Muscle of leg (tissue), 11 donors: ENCODE measurements around the gene DYNC2I2. TPM values are rescaled to one million over a fixed set of nuclear protein-coding genes. Genes with fewer than 3 reads are reported as not detected.

Source experiments
- DNase-seq: peaks from one replicate; pipeline ENCODE4 v3.0.0; 2013
- H3K27ac ChIP-seq: one replicate; pipeline ENCODE4 v1.5.1; 2013; ENCODE audit warnings: mild to moderate bottlenecking, low read length, control low read depth
- H3K27me3 ChIP-seq: one replicate; pipeline ENCODE4 v1.6.1; 2013; ENCODE audit warnings: low read length; ENCODE audit not compliant: control insufficient read depth, insufficient read depth
- H3K36me3 ChIP-seq: one replicate; pipeline ENCODE4 v1.6.1; 2013; ENCODE audit warnings: low read length; ENCODE audit not compliant: control insufficient read depth, insufficient read depth
- H3K4me1 ChIP-seq: one replicate; pipeline ENCODE4 v1.6.1; 2013; ENCODE audit warnings: low read length; ENCODE audit not compliant: control insufficient read depth, insufficient read depth
- H3K4me3 ChIP-seq: one replicate; pipeline ENCODE4 v1.5.1; 2013; ENCODE audit warnings: low read length, control low read depth
- H3K9me3 ChIP-seq: replicated peaks from 2 replicates; pipeline ENCODE4 v1.6.1; 2013; ENCODE audit warnings: low read depth, low read length; ENCODE audit not compliant: control insufficient read depth
- WGBS: methylation state at CpG from one replicate; pipeline ENCODE4 v1.1.5; 2013; ENCODE audit warnings: missing lambda C conversion rate; ENCODE audit not compliant: insufficient coverage; 5-methylcytosine and 5-hydroxymethylcytosine counted together
- polyA plus RNA-seq, 8 donors: library from polyadenylated mRNA; unstranded; fragments of 120-200 nt; gene quantifications; one replicate each; pipeline versions ENCODE4 v1.2.1 to v1.2.3, GENCODE V29; 2013; ENCODE audit warnings: inconsistent platforms in 1 of 8, low replicate concordance in 1 of 8; ENCODE audit not compliant: insufficient read length in 8 of 8, insufficient read depth in 1 of 8
- total RNA-seq: library from RNA; stranded (reverse); fragments of 120-200 nt; gene quantifications from one replicate; pipeline ENCODE4 v1.2.4, GENCODE V29; 2013

Gene DYNC2I2
- total and polyA plus RNA-seq, 9 donors, result 40.8 to 60.5 (median 50.0) TPM

GRCh38 chr9:128636556-128637530, 19.8 kb downstream of the DYNC2I2 start:
- peak; percentile 78 for DNase-seq
- H3K36me3 ChIP-seq, result peaks cover 49% of the 10 kb centered on the region
- peak overlapping the region; percentile 30 for H3K4me3 ChIP-seq
- H3K27me3 ChIP-seq, result no peaks in the 10 kb centered on the region
- peaks cover 46% of the 10 kb centered on the region for H3K4me1 ChIP-seq
- no peaks in the 10 kb centered on the region for H3K9me3 ChIP-seq
- WGBS, result 80% methylated on average over 15 of the region's 20 CpGs
- H3K27ac ChIP-seq, result peak overlapping the region; percentile 95

- no peaks in the 10 kb centered on the region for H3K27me3 ChIP-seq
- H3K36me3 ChIP-seq, result peaks cover 55% of the 10 kb centered on the region
- DNase-seq, result peak; percentile 66
- H3K27ac ChIP-seq, result peak overlapping the region; percentile 95
- 61% methylated on average over 15 of the region's 16 CpGs for WGBS
- H3K4me3 ChIP-seq, result peak overlapping the region; percentile 30
- no peaks in the 10 kb centered on the region for H3K9me3 ChIP-seq
- peaks cover 43% of the 10 kb centered on the region for H3K4me1 ChIP-seq
These were observed 20.6 kb downstream of the DYNC2I2 start for GRCh38 chr9:128636024-128636390.

DNA sequence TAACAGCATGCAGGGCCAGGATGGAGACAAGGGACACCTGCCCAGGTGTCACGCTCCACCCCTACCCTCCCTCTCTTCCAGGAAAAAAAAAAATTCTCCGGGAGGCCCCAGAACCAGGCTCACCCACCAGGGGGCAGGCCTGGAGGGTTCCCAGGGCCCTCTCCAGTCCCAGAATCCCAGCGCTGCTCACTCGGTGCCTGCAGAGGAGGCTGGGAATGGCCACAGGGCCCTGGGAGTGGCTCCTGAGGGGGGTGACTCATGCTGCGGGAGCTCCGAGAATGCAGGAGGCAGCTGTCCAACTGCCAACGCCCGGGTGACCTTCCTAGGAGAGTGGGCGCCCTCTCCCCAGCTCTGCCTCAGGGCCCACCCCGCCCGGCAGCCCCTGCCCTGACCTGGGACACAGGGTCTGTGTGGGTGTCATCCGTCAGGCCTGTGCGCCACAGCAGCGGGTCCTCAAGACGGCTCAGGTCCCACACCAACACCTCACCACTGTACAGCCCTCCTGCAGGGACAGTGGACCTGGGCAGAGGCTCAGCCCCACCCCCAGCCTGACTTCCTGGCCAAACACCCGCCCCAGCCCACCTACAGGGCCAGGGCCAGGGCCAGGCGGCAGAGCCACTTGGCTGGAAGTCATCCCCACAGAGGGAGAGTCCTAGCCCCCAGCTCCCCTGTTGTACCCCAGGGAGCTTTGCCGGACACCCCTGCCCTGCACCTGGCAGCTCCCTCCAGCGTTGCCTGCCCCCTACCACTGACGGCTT, 21.2 kb downstream of the DYNC2I2 start:
- Histone ChIP-seq H3K4me1 (peaks cover 43% of the 10 kb centered on the region), H3K4me3 (peak overlapping the region; percentile 30)
- DNase-seq, result peak; percentile 88

GRCh38 chr9:128634651-128635262, 21.9 kb downstream of the DYNC2I2 start:
- Histone ChIP-seq H3K27me3 (no peaks in the 10 kb centered on the region), H3K36me3 (peaks cover 59% of the 10 kb centered on the region), H3K4me1 (peaks cover 43% of the 10 kb centered on the region), H3K27ac (peak overlapping the region; percentile 95), H3K4me3 (peak overlapping the region; percentile 19), H3K9me3 (no peaks in the 10 kb centered on the region)
- DNase-seq, result no peak
- WGBS, result 83% methylated on average over 26 of the region's 26 CpGs

More for the DNA sequence above, 21.2 kb downstream of the DYNC2I2 start:
- peak overlapping the region; percentile 95 for H3K27ac ChIP-seq
- 33% methylated on average over 17 of the region's 20 CpGs for WGBS
- H3K27me3 ChIP-seq, result no peaks in the 10 kb centered on the region
- peaks cover 56% of the 10 kb centered on the region for H3K36me3 ChIP-seq
- H3K9me3 ChIP-seq, result no peaks in the 10 kb centered on the region

- Histone ChIP-seq H3K4me3 (no peak overlapping the region), H3K36me3 (peaks cover 61% of the 10 kb centered on the region), H3K27me3 (no peaks in the 10 kb centered on the region), H3K4me1 (peaks cover 43% of the 10 kb centered on the region), H3K9me3 (no peaks in the 10 kb centered on the region), H3K27ac (peak overlapping the region; percentile 95)
- no peak for DNase-seq
- WGBS, result 81% methylated on average over 6 of the region's 10 CpGs
These were observed 22.5 kb downstream of the DYNC2I2 start for GRCh38 chr9:128634111-128634510.

- Histone ChIP-seq H3K27ac (no peak overlapping the region), H3K4me3 (no peak overlapping the region), H3K36me3 (peaks cover 66% of the 10 kb centered on the region), H3K27me3 (no peaks in the 10 kb centered on the region), H3K4me1 (peaks cover 43% of the 10 kb centered on the region), H3K9me3 (no peaks in the 10 kb centered on the region)
- 83% methylated on average over 10 of the region's 11 CpGs for whole genome bisulfite sequencing
- no peak for DNase-seq
These were observed 23.0 kb downstream of the DYNC2I2 start for GRCh38 chr9:128633601-128634000.

- WGBS, result 90% methylated on average over 19 of the region's 21 CpGs
- H3K9me3 ChIP-seq, result no peaks in the 10 kb centered on the region
- H3K27me3 ChIP-seq, result no peaks in the 10 kb centered on the region
- no peak overlapping the region for H3K27ac ChIP-seq
- H3K36me3 ChIP-seq, result peaks cover 69% of the 10 kb centered on the region
- DNase-seq, result no peak
- H3K4me3 ChIP-seq, result no peak overlapping the region
- peaks cover 47% of the 10 kb centered on the region for H3K4me1 ChIP-seq
These were observed 23.6 kb downstream of the DYNC2I2 start for GRCh38 chr9:128633057-128633456.

GRCh38 chr9:128632486-128632885, 24.2 kb downstream of the DYNC2I2 start:
- no peak overlapping the region for H3K27ac ChIP-seq
- 84% methylated on average over 14 of the region's 14 CpGs for WGBS

DNA sequence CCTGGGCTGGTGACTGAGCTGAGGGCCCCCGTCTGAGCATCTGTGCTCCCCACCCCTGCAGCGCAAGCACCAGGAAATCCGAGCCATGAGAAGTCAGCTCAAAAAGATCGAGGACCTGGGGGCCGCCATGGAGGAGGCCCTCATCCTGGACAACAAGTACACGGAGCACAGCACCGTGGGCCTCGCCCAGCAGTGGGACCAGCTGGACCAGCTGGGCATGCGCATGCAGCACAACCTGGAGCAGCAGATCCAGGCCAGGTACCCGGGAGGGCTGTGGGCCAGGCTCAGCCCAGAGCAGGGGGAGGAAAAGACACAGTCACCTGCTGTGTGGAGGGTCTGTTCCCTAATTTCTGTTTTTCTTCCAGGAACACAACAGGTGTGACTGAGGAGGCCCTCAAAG, 24.6 kb downstream of the DYNC2I2 start:
- DNase-seq, result no peak
- Histone ChIP-seq H3K27ac (no peak overlapping the region), H3K4me3 (no peak overlapping the region), H3K9me3 (no peaks in the 10 kb centered on the region), H3K27me3 (no peaks in the 10 kb centered on the region), H3K36me3 (peaks cover 79% of the 10 kb centered on the region), H3K4me1 (peaks cover 39% of the 10 kb centered on the region)
- 86% methylated on average over 10 of the region's 10 CpGs for WGBS

More at GRCh38 chr9:128632486-128632885, 24.2 kb downstream of the DYNC2I2 start:
- peaks cover 74% of the 10 kb centered on the region for H3K36me3 ChIP-seq
- DNase-seq, result no peak
- no peaks in the 10 kb centered on the region for H3K27me3 ChIP-seq
- H3K4me1 ChIP-seq, result peaks cover 43% of the 10 kb centered on the region
- H3K9me3 ChIP-seq, result no peaks in the 10 kb centered on the region
- H3K4me3 ChIP-seq, result no peak overlapping the region

GRCh38 chr9:128631636-128632035, 25.0 kb downstream of the DYNC2I2 start:
- no peak overlapping the region for H3K4me3 ChIP-seq
- H3K36me3 ChIP-seq, result peaks cover 83% of the 10 kb centered on the region
- H3K4me1 ChIP-seq, result peaks cover 35% of the 10 kb centered on the region
- no peaks in the 10 kb centered on the region for H3K9me3 ChIP-seq
- no peak overlapping the region for H3K27ac ChIP-seq
- H3K27me3 ChIP-seq, result no peaks in the 10 kb centered on the region
- 92% methylated on average over 2 of the region's 9 CpGs for WGBS
- DNase-seq, result no peak
